ENCODE results near the gene COL9A3. TPM values are rescaled to one million over a fixed set of nuclear protein-coding genes. Genes with fewer than 3 reads are reported as not detected.
"Not testable (repeated sequence)": the region's sequence is repeated elsewhere in the genome, so short reads cannot be mapped to it uniquely, and the experiment has no call there.

Gene COL9A3
- total RNA-seq, 1 donor from 2014 or later = 0.99 TPM

- DNase-seq (ENCODE audit: low read depth in 2 of 2) = peak; percentile 28 to 85
Measured at GRCh38 chr20:62835931-62836861, 19.3 kb downstream of the COL9A3 start.

GRCh38 chr20:62836967-62837490 is 20.2 kb downstream of the COL9A3 start:
- DNase-seq (ENCODE audit: low read depth in 2 of 2) = no peak

- no peak for DNase-seq (ENCODE audit: low read depth in 2 of 2)
Measured at GRCh38 chr20:62837790-62838127, 20.9 kb downstream of the COL9A3 start.

DNA sequence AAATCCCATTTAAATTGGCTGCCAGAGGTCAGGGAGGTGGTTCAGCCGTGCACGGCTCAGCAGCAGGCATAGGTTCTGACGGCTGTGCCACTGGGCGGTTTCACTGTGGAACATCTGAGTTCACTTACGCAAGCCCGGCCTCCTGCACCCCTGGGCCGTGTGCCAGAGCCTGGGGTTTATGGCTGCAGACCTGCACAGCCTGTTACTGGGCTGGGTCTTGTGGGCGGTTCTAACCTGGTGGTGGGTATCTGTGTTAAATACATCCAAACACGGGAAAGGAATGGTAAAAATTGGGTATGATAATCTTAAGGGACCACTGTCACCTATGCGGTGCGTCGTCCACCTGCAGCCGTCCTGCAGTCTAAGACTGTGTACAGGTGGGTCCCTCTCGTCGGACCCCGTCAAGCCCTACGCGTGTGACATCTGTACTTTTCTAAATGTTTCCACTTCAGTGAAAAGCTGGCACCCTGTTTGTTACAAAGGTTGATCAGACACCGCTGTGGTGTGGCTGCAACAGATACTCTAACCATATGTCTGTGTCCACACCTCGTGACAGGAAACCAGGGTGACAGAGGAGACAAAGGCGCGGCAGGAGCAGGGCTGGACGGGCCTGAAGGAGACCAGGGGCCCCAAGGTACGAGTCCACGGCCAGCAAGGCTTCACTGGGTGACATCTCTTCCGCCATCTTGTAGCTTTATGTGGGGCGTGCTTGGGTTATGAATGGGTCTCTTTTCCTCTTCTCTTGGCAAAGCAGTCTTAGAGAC is 21.5 kb downstream of the COL9A3 start:
- DNase-seq (ENCODE audit: low read depth in 2 of 2) = peak in 1 of 2 donors; percentile 93

GRCh38 chr20:62839261-62839660 is 22.4 kb downstream of the COL9A3 start:
- no peak for DNase-seq (ENCODE audit: low read depth in 2 of 2)

- DNase-seq (ENCODE audit: low read depth in 2 of 2) = no peak
Measured at GRCh38 chr20:62839816-62840215, 23.0 kb downstream of the COL9A3 start.

DNA sequence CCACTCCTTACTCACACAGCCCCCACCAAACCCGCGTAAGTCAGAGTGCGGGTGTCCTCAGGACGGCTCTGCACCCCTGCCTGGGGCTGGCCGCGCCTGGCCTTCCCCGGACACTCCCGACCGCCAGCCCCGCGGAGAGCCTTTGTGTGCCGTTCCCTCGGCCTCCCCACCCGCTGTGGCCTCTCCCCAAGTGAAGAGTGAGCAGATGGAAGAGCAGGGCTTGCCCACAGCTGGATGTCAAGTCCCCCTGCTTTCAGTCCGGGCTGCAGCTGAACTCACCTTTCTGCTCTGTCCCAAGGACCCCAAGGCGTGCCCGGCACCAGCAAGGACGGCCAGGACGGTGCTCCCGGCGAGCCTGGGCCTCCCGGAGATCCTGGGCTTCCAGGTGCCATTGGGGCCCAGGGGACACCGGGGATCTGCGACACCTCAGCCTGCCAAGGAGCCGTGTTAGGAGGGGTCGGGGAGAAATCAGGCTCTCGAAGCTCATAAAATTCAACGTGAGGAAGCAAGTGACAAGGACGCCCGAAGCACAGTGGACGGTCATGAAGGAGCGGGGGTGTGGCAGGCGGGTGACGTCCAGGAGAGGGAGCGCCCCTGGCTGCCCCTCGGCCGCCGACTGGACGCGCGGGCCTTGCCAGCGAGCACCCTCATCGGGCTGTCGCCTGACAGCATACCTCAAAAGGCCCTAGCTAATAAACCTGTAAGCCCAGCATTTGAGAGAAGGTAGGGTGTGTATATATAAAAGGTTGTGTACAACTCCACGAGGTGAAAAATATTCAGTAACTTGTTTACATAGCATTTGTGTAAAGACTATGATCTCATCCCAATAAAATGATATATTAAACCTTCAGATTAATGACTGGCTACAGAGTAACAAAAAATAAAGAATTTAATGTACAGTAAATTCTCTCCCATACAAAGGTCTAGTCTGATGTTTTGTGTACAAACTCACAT is 23.7 kb downstream of the COL9A3 start:
- DNase-seq (ENCODE audit: low read depth in 2 of 2) = no peak

- no peak for DNase-seq (ENCODE audit: low read depth in 2 of 2)
Measured at GRCh38 chr20:62841705-62842212, 24.9 kb downstream of the COL9A3 start.

- DNase-seq (ENCODE audit: low read depth in 2 of 2) = no peak
Measured at GRCh38 chr20:62843656-62844055, 26.8 kb downstream of the COL9A3 start.

- no peak for DNase-seq (ENCODE audit: low read depth in 2 of 2)
Measured at GRCh38 chr20:62844182-62844581, 27.3 kb downstream of the COL9A3 start.

DNA sequence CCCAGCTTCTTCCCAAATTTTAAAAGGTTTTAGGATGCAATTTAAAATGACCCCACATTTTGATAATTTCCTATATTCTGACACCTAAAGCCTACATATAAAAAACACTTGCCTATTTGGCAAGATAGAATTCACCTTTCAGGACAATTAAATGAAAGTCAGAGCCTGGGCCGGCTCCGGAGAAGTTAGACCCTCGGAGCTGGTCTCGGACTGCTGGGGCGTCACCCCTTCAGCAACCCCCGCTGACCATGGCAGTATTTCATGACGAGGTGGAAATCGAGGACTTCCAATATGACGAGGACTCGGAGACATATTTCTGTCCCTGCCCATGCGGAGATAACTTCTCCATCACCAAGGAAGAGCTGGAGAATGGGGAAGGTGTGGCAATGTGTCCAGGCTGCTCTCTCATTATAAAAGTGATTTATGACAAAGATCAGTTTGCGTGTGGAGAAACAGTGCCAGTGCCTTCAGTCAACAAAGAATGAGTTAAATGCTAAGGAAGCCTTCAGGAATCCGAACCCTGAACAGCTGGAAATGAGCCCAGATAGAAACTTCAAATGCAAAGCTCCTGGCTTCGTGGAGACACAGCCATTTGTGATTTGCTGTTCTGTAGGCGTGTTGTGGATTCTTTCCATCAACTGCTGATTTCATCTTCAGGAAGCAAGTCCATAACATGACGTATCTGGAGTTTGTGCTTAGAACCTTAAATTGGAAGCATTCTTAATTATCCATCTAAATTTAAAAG is 28.7 kb downstream of the COL9A3 start:
- DNase-seq (ENCODE audit: low read depth in 2 of 2) = no peak

DNA sequence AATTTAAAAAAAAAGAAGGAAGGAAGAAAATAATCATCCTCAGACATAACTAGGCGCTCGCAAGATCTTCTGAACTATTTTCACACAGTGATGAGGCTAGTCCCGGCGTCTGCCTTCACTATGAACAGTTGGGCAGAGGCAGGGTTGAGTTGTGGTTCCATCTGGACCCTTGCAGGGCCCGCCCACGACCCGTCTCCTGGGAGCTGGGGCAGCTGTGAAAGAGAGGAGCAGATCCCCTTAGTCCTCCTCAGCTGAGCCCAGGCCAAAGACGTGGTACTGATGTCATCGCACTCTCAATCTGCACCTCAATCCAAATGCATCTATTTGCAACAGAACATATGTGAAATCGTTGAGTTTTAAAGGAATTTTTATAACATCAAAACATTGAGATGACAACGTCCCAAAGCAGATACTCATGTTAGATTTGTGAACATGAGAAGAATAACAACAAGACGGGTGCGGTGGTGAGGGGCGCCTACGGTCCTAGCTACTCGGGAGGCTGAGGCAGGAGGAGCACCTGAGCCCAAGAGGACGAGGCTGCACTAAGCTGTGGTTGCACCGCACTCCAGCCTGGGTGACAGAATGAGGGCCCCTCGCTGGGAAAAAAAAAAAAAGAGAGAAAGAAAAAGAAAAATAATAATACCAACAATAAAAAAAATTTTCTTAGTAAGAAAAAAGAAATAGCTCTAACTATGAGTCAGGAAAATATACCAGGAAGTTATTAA is 29.5 kb downstream of the COL9A3 start:
- no peak for DNase-seq (ENCODE audit: low read depth in 2 of 2)

DNA sequence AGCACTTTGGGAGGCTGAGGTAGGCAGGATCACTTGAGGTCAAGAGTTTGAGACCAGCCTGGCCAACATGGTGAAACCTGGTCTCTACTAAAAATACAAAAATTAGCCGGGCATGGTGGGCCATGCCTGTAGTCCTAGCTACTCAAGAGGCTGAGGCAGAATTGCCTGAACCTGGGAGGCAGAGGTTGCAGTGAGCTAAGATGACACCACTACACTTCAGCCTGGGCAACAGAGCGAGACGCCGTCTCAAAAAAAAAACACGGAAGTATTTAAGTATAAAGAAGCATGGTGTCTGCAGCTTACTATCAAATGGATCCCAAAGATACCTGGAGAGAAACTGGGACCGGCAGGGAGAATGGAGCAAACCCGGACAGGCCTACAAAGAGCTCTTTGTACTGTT is 32.1 kb downstream of the COL9A3 start:
- DNase-seq (ENCODE audit: low read depth in 2 of 2) = not testable (repeated sequence)

- DNase-seq (ENCODE audit: low read depth in 2 of 2) = no peak
Measured at GRCh38 chr20:62849431-62849830, 32.6 kb downstream of the COL9A3 start.

DNA sequence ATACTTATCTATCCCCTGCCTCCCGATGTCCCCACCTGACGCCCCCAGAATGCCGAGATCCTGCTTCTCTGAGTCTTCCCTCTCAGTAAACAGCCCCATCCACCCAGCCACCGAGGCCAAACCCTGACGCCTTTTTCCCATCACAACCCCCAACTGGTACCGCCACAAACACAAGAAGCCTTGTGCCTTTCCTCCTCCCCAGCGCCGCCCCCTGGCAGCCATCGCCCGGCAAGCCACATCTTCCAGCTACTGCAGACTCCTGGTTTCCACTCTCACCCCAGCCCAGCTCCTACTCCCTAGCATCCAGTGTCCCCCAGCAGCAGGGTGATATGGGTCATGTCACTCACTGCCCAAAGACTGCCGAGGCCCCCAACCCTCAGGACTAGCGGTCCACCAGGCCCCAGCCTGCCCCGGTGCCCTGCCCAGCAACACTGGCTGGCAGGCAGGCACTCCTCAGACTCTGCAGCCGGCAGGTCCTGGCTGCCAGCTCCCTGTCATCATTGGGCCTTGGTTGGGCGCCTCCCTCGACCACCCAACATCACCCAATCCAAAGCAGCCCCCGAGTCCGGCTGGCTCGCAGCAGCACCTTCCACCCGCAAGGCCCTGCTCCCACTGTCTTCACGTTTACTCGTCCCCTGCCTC is 33.6 kb downstream of the COL9A3 start:
- DNase-seq (ENCODE audit: low read depth in 2 of 2) = no peak

GRCh38 chr20:62852196-62852595 is 35.3 kb downstream of the COL9A3 start:
- DNase-seq (ENCODE audit: low read depth in 2 of 2) = no peak

GRCh38 chr20:62852841-62853240 is 36.0 kb downstream of the COL9A3 start:
- no peak for DNase-seq (ENCODE audit: low read depth in 2 of 2)

GRCh38 chr20:62853304-62853703 is 36.5 kb downstream of the COL9A3 start:
- DNase-seq (ENCODE audit: low read depth in 2 of 2) = not testable (repeated sequence)

- DNase-seq (ENCODE audit: low read depth in 2 of 2) = no peak
Measured at GRCh38 chr20:62854121-62854520, 37.3 kb downstream of the COL9A3 start.

Measured in lung microvascular endothelial cell (primary cell).